ENCODE data around the gene GCAT.

DNA sequence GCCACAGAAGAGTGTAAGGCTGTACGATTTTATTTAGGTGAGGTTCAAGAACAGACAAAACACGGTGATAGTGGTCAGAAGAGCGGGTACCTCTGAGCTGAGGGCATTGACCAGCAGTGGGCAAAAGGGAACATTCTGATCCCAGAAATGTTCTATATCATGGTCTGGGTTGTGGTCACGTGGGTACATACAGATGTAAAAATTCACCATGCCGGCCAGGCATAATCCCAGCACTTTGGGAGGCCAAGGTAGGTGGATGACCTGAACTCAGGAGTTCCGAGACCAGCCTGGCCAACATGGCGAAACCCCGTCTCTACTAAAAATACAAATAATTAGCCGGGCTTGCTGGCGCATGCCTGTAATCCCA, 31.1 kb upstream of the GCAT start:
- TF ChIP-seq POLR2A (IDR thresholded peaks at IDR 0.05; ENCODE audit: low read length) (no peak), GATA1 (IDR thresholded peaks at IDR 0.05; ENCODE audit: low read depth, low read length) (no peak)

All from erythroblast (primary cell).